Measurements from ENCODE around the gene ELMO2. TPM values are rescaled to one million over a fixed set of nuclear protein-coding genes. Genes with fewer than 3 reads are reported as not detected.

ELMO2 gene
- total RNA-seq, 1 experiment from 2014 or later, result 51.6 TPM

DNA sequence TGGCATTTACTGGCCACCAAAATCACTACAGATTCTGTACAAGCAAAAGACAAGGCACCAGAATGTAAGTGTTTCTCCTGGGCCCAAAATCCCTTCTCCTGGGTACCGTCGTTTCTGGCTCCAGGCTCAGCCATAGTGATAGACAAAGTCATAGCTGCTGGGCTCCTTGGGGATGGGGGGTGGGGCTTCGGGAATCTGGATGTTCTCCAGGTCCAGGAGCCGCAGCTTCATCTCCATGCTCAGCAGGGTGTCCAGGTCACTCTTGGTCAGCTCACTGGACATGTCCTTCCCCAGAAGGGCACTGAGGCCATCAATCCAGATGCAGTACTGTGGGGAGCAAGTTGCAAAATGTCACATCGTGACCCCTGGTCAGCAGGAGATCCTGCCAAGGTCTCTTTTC lies 39.2 kb downstream of the ELMO2 start:
- DNase-seq, result no peak
- Histone ChIP-seq H3K4me3 (no peak overlapping the region), H3K36me3 (peaks cover 48% of the 10 kb centered on the region), H3K27ac (no peak overlapping the region), H3K9me3 (replicated peaks) (no peaks in the 10 kb centered on the region), H3K27me3 (no peaks in the 10 kb centered on the region), H3K4me1 (peaks cover 6% of the 10 kb centered on the region)

DNA sequence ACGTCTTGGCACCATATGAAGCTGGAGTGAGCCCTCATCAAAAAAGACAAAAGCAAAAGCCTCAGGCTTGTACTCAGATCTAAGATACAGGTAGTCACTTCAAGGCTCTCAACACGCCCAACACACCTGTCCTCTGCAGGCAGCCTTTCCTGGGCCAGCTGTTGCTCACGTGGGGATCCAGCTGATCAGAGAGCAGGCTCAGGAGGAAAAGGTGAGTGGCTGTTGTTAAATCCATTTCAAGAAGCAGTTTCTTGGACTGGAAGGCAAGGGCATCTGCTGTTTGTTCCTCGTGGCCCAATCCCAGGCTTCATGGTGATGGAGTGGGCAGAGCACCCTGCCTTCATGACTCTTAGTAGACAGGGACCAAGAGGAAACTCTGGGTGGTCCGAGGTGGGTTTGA lies 39.6 kb downstream of the ELMO2 start:
- Histone ChIP-seq H3K36me3 (peaks cover 44% of the 10 kb centered on the region), H3K27ac (no peak overlapping the region), H3K27me3 (no peaks in the 10 kb centered on the region), H3K4me1 (peaks cover 6% of the 10 kb centered on the region), H3K9me3 (replicated peaks) (no peaks in the 10 kb centered on the region), H3K4me3 (no peak overlapping the region)
- no peak for DNase-seq

- Histone ChIP-seq H3K27me3 (no peaks in the 10 kb centered on the region), H3K9me3 (replicated peaks) (no peaks in the 10 kb centered on the region), H3K4me1 (peaks cover 6% of the 10 kb centered on the region), H3K4me3 (no peak overlapping the region), H3K36me3 (peaks cover 33% of the 10 kb centered on the region), H3K27ac (no peak overlapping the region)
- no peak for DNase-seq
Measured at GRCh38 chr20:46365487-46366220, 40.8 kb downstream of the ELMO2 start.

GRCh38 chr20:46364670-46365486 lies 41.5 kb downstream of the ELMO2 start:
- no peaks in the 10 kb centered on the region for H3K9me3 ChIP-seq (replicated peaks)
- H3K36me3 ChIP-seq, result peaks cover 25% of the 10 kb centered on the region
- H3K27ac ChIP-seq, result peak overlapping the region; percentile 95
- H3K4me1 ChIP-seq, result peaks cover 6% of the 10 kb centered on the region
- H3K27me3 ChIP-seq, result no peaks in the 10 kb centered on the region
- DNase-seq, result no peak
- peak overlapping the region; percentile 99 for H3K4me3 ChIP-seq

DNA sequence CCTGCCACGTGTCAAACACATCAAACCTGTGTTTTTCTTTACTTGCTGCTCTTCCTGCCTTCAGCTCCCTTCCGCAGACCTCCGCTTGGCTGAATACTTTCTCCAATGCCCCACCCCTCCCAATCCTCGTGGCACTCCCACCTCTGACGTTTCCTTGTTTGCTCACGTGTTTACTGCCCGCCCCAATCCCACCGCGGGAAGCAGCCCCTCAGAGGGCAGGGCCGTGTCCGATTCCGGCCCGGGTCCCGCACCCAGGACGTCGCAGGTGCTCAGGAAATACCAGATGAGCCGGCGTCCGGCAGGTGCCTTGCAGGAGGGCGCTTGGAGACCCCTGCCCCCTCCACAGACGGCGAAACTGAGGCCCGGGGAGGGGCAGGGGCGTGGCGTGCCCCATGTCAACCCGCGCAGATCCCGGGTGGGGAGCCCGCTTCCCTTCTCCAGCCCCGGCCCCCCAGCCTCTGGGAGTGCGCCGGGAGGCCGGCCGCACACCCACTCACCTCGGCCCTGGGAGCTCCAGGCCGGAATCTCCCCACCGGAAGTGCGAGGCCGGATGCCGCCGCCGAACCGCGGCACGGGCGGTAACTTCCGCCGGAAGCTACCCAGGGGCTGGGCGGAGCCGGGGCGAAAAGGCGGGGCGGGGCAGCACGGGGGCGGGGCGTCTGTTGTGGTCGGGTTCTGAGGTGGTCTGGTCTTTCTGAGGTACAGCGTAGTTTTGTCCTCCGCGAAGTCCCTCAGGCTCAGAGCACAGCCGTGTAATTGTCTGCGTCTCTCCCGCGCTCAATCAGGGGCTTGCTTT lies 42.3 kb downstream of the ELMO2 start:
- H3K27ac ChIP-seq, result peak overlapping the region; percentile 95
- H3K27me3 ChIP-seq, result no peaks in the 10 kb centered on the region
- H3K36me3 ChIP-seq, result peaks cover 20% of the 10 kb centered on the region
- no peaks in the 10 kb centered on the region for H3K9me3 ChIP-seq (replicated peaks)
- peak; percentile 93 to 96 for DNase-seq
- H3K4me3 ChIP-seq, result peak overlapping the region; percentile 99
- peaks cover 6% of the 10 kb centered on the region for H3K4me1 ChIP-seq

DNA sequence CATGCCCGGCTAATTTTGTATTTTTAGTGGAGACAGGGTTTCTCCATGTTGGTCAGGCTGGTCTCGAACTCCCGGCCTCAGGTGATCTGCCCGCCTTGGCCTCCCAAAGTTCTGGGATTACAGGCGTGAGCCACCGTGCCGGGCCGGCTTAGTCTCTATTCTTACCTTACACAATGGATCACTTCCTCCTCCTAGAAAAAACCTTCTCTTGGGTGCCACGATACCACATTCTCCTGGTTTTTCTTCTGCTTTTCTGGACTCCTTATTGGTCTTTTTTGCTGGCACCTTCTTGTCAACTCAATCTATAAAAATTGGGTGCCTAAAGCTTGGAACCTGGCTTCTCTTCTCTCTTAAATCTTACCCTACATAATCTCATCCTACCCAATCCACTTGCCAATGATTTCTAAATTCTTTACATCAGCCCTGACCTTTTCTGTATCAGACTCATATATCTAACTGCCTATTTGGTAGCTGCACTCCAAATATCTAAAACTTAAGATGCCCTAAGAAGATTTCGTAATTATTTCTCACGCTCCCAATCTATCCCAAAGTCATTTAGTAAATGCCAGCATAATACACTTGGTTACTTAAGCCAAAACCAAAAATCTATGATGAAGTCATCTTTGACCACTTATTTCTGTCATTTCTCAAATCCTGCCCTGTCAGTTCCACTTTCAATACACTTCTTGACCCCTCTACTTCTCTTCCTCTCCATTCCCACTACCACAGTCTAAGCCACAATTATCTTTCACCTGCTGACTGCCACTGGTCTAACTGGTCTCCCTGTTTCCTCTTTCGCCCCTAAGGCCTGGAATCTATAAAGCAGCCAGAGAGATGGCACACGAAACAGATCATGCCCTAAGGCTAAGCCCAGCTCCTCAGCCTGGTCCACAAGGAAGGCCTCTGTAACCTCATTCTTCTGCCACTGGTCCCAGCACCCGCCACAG lies 43.2 kb downstream of the ELMO2 start:
- peak overlapping the region; percentile 95 for H3K27ac ChIP-seq
- H3K27me3 ChIP-seq, result no peaks in the 10 kb centered on the region
- H3K36me3 ChIP-seq, result peaks cover 12% of the 10 kb centered on the region; the same call in 1 of the 2 replicates
- DNase-seq, result no peak
- peak overlapping the region; percentile 99 for H3K4me3 ChIP-seq
- H3K4me1 ChIP-seq, result peaks cover 6% of the 10 kb centered on the region
- H3K9me3 ChIP-seq (replicated peaks), result no peaks in the 10 kb centered on the region

- H3K4me3 ChIP-seq, result no peak overlapping the region
- H3K4me1 ChIP-seq, result peaks cover 12% of the 10 kb centered on the region
- 0 out of 2 replicates have a peak, but pooled peaks cover 3% of the 10 kb centered on the region for H3K36me3 ChIP-seq
- H3K27me3 ChIP-seq, result no peaks in the 10 kb centered on the region
- no peaks in the 10 kb centered on the region for H3K9me3 ChIP-seq (replicated peaks)
- DNase-seq, result no peak
- H3K27ac ChIP-seq, result no peak overlapping the region
Measured at GRCh38 chr20:46361811-46362210, 44.6 kb downstream of the ELMO2 start.

DNA sequence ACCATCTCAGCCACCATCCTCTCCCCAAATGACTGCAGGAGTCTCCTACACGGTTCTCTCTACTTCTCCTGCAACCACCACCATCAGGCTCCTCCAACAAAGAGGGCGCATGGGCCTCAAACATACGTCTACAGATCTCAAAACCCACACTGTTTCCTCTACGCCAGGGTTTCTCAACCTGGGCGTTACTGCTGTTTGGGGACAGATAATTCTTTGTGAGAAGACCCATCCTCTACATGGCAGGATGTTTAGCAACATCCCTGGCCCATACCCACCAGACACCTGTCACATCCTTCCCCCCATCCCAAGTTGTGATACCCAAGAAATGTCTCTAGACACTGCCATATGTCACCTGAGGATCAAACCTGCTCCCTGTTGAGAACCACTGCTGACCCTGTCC lies 45.0 kb downstream of the ELMO2 start:
- Histone ChIP-seq H3K9me3 (replicated peaks) (no peaks in the 10 kb centered on the region), H3K36me3 (0 out of 2 replicates have a peak, but pooled peaks cover 2% of the 10 kb centered on the region), H3K27ac (no peak overlapping the region), H3K27me3 (no peaks in the 10 kb centered on the region), H3K4me1 (peaks cover 16% of the 10 kb centered on the region), H3K4me3 (no peak overlapping the region)
- DNase-seq, result no peak

GRCh38 chr20:46359233-46359751 lies 47.1 kb downstream of the ELMO2 start:
- Histone ChIP-seq H3K36me3 (no peaks in the 10 kb centered on the region; the same call in 1 of the 2 replicates), H3K9me3 (replicated peaks) (no peaks in the 10 kb centered on the region), H3K27ac (no peak overlapping the region), H3K4me1 (peaks cover 16% of the 10 kb centered on the region), H3K4me3 (no peak overlapping the region), H3K27me3 (no peaks in the 10 kb centered on the region)
- no peak for DNase-seq

GRCh38 chr20:46358346-46359058 lies 47.9 kb downstream of the ELMO2 start:
- Histone ChIP-seq H3K27ac (no peak overlapping the region), H3K36me3 (no peaks in the 10 kb centered on the region; the same call in 1 of the 2 replicates), H3K4me3 (no peak overlapping the region), H3K9me3 (replicated peaks) (no peaks in the 10 kb centered on the region), H3K4me1 (peaks cover 16% of the 10 kb centered on the region), H3K27me3 (no peaks in the 10 kb centered on the region)
- DNase-seq, result no peak

- DNase-seq, result peak; percentile 61 to 70
- no peaks in the 10 kb centered on the region for H3K9me3 ChIP-seq (replicated peaks)
- H3K4me3 ChIP-seq, result no peak overlapping the region
- H3K36me3 ChIP-seq, result no peaks in the 10 kb centered on the region; the same call in 1 of the 2 replicates
- peaks cover 10% of the 10 kb centered on the region; the same call in 1 of the 2 replicates for H3K4me1 ChIP-seq
- H3K27ac ChIP-seq, result no peak overlapping the region
- H3K27me3 ChIP-seq, result no peaks in the 10 kb centered on the region
Measured at GRCh38 chr20:46357030-46357514, 49.3 kb downstream of the ELMO2 start.

- Histone ChIP-seq H3K4me3 (no peak overlapping the region), H3K27ac (no peak overlapping the region), H3K36me3 (no peaks in the 10 kb centered on the region; the same call in 1 of the 2 replicates), H3K27me3 (no peaks in the 10 kb centered on the region), H3K4me1 (peaks cover 12% of the 10 kb centered on the region; the same call in 1 of the 2 replicates), H3K9me3 (replicated peaks) (no peaks in the 10 kb centered on the region)
- no peak for DNase-seq
Measured at GRCh38 chr20:46356195-46357029, 50.0 kb downstream of the ELMO2 start.
